CD4-positive, alpha-beta T cell treated with Interleukin-6 at 100 ng/mL for 8 hours (primary cell): ENCODE measurements around the gene TYK2.

Source experiments
- DNase-seq: peaks from one replicate; pipeline ENCODE4 v3.0.0-alpha.2; 2020; ENCODE audit warnings: mixed read lengths, low spot score

TYK2 gene

GRCh38 chr19:10333758-10334587, 46.4 kb downstream of the TYK2 start:
- DNase-seq: no peak

- DNase-seq: peak; percentile 98
Observed at GRCh38 chr19:10332965-10333757, 47.2 kb downstream of the TYK2 start, which contains the start of gene RAVER1. TSS of gene RAVER1 (minus strand) at chr19:10333529. CDS start at chr19:10333507, 22 bp downstream.

GRCh38 chr19:10332158-10332964, 48.0 kb downstream of the TYK2 start:
- DNase-seq: no peak

- DNase-seq: no peak
Observed at GRCh38 chr19:10329555-10329954, 50.8 kb downstream of the TYK2 start.

- no peak for DNase-seq
Observed at GRCh38 chr19:10328558-10329429, 51.6 kb downstream of the TYK2 start.

- DNase-seq: no peak
Observed at GRCh38 chr19:10327793-10328192, 52.6 kb downstream of the TYK2 start.

GRCh38 chr19:10325732-10326131, 54.6 kb downstream of the TYK2 start:
- no peak for DNase-seq

- no peak for DNase-seq
Observed at GRCh38 chr19:10321874-10322835, 58.2 kb downstream of the TYK2 start.

- no peak for DNase-seq
Observed at GRCh38 chr19:10321417-10321797, 59.0 kb downstream of the TYK2 start.

- DNase-seq: no peak
Observed at GRCh38 chr19:10320602-10321416, 59.6 kb downstream of the TYK2 start.

GRCh38 chr19:10318807-10319682, 61.3 kb downstream of the TYK2 start:
- DNase-seq: no peak

- DNase-seq: no peak
Observed at GRCh38 chr19:10317857-10318462, 62.4 kb downstream of the TYK2 start.

GRCh38 chr19:10317045-10317856, 63.1 kb downstream of the TYK2 start:
- no peak for DNase-seq

- DNase-seq: no peak
Observed at GRCh38 chr19:10316229-10317044, 63.9 kb downstream of the TYK2 start.

- DNase-seq: peak; percentile 88
Observed at GRCh38 chr19:10315335-10316214, 64.8 kb downstream of the TYK2 start, which contains the start of gene FDX2. TSS of gene FDX2 (minus strand) at chr19:10316015. CDS start at chr19:10315996, 19 bp downstream.
